D721Med (cell line): ENCODE data around the gene BHLHE41.

Experiments
- DNase-seq: peaks from one replicate; pipeline ENCODE4 v3.0.0; 2011; ENCODE audit warnings: low spot score; ENCODE audit not compliant: insufficient read length
- FAIRE-seq: peaks from 2 replicates; lab custom pipeline; 2011; peaks lifted over from hg19 to GRCh38; lab: Jason Lieb, UNC
- TF ChIP-seq, protein P1 (sequence below): IDR thresholded peaks from 2 replicates; pipeline ENCODE4 v1.5.1; 2012; ENCODE audit warnings: mild to moderate bottlenecking, control low read depth; ENCODE audit not compliant: insufficient read depth; ENCODE audit errors: missing control alignments

BHLHE41 gene

DNA sequence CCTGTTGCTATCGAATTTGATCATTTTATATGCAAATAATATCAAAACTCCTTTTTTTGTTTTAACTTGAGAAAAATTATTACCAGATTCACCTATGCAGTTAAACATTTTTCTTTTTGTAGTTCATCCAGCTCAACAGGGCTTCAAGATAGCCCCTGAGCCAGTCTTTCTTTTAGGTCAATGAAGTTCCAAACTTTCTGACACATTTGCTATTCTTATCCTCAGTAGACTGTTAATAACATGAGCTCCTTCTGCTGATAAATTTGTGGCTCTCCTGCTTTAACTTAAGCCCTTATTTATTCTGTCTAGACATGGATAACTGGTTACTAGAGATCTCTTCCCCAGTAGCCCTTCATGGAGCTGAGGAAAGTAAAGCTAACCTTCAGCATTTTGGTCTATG is 37.3 kb upstream of the BHLHE41 start:
- no peak for DNase-seq
- TF ChIP-seq, protein P1, sequence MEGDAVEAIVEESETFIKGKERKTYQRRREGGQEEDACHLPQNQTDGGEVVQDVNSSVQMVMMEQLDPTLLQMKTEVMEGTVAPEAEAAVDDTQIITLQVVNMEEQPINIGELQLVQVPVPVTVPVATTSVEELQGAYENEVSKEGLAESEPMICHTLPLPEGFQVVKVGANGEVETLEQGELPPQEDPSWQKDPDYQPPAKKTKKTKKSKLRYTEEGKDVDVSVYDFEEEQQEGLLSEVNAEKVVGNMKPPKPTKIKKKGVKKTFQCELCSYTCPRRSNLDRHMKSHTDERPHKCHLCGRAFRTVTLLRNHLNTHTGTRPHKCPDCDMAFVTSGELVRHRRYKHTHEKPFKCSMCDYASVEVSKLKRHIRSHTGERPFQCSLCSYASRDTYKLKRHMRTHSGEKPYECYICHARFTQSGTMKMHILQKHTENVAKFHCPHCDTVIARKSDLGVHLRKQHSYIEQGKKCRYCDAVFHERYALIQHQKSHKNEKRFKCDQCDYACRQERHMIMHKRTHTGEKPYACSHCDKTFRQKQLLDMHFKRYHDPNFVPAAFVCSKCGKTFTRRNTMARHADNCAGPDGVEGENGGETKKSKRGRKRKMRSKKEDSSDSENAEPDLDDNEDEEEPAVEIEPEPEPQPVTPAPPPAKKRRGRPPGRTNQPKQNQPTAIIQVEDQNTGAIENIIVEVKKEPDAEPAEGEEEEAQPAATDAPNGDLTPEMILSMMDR: no peak
- FAIRE-seq: no peak

DNA sequence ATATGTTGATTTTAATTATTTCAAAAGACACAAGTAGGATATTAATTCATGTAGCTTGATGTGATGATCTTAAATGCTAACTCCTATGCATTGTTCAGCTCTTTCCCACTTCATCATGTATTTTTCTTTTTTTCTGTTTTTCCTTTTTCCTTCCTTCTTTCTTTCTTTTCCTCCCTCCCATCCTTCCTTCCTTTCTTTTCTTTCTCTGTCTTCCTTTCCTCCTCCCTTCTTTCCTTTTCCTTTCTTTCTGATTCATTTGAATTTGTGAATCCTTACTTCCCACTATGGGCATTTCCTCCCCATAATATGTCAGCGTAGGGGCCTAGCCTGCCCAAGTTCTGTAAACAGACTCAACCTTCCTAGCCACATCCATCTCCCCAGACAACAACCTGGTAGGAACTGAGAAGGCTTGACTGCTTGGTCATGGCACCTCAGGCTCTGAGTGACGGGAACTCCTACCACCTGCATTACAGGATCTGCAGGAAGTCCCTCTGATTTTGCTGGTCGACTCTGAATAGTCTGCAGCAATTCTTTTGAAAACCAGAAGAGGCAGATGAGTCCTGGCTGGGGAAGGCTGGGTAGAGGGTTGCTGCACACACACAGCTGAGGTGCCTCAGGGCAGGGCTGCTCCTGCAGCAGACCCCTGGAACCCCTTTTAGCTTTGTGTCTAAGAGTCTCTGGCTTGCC is 33.4 kb upstream of the BHLHE41 start:
- FAIRE-seq: no peak
- DNase-seq: no peak
- TF ChIP-seq, protein P1: no peak

GRCh38 chr12:26157001-26157400 is 32.2 kb upstream of the BHLHE41 start:
- no peak for DNase-seq
- TF ChIP-seq, protein P1: no peak
- no peak for FAIRE-seq

DNA sequence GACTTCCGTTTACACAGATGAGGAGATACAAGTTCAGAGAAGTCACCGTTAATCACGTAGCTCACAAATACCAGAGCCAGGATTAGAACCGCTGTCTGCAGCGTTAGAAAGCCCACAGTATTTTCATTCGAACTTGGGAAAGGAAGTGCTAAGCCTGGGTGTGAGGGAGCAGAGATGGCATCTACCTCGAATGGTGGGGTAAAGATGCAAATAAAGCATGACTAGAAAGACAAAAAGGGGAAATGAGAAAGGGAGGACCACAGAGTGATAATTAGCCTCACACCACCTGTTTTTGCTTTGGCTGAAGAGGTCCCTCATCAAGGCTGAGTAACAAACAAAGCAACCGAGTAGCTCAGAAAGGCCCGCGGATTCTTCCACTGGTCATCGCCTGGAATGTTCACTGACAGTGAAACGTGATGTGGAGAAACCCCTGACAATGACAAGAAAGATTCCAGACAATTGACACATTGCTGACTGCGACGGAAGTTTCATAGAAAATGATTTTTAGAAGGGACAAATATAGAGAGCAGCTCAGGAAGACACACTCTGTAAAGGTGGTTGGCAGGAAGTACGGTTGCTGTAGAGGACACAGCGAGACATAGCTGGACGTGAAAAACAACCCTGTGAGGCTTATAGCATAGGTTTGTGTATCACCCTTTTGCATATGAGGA is 31.5 kb upstream of the BHLHE41 start:
- TF ChIP-seq, protein P1: no peak
- DNase-seq: no peak
- FAIRE-seq: no peak

- FAIRE-seq (no peak), DNase-seq (no peak)
- TF ChIP-seq, protein P1: no peak
Measured at GRCh38 chr12:26153421-26154154, 28.8 kb upstream of the BHLHE41 start.

- no peak for FAIRE-seq
- no peak for DNase-seq
- TF ChIP-seq, protein P1: no peak
Measured at GRCh38 chr12:26152507-26153102, 27.8 kb upstream of the BHLHE41 start.
